CD4-positive, alpha-beta memory T cell (primary cell): ENCODE results near the gene MRPL28. TPM values are rescaled to one million over a fixed set of nuclear protein-coding genes. Genes with fewer than 3 reads are reported as not detected.

ENCODE experiments used
- CTCF ChIA-PET: fragments of 350-600 bp; sonication (Branson Sonifier 250); formaldehyde crosslinking; loops from one replicate; lab custom pipeline; 2021; ENCODE audit warnings: inconsistent platforms; ENCODE audit not compliant: partially characterized antibody; lab: Charles Lee
- POLR2A ChIA-PET: fragments of 350-600 bp; sonication (Branson Sonifier 250); formaldehyde crosslinking; loops from one replicate; lab custom pipeline; 2021; ENCODE audit not compliant: partially characterized antibody; lab: Charles Lee
- DNase-seq, 5 donors: peaks; one replicate each; pipeline versions ENCODE4 v3.0.0 to v3.0.0-alpha.2; 2020 to 2022; ENCODE audit warnings: mixed read lengths in 1 of 5
- H3K27ac ChIP-seq: one replicate; pipeline ENCODE4 v1.7.0; 2013; ENCODE audit warnings: low read depth, low read length
- H3K27me3 ChIP-seq: 2 replicates; pipeline ENCODE4 v1.7.0; 2013; ENCODE audit warnings: mild to moderate bottlenecking, low read length, moderate library complexity; ENCODE audit not compliant: insufficient read depth
- H3K36me3 ChIP-seq: 2 replicates; pipeline ENCODE4 v1.7.0; 2013; ENCODE audit warnings: mild to moderate bottlenecking, low read length, moderate library complexity; ENCODE audit not compliant: insufficient read depth
- H3K4me1 ChIP-seq: 2 replicates; pipeline ENCODE4 v1.7.0; 2013; ENCODE audit warnings: mild to moderate bottlenecking, low read length, moderate library complexity; ENCODE audit not compliant: insufficient read depth
- H3K4me3 ChIP-seq, 2 donors: one replicate each; pipeline ENCODE4 v1.7.0; 2013; ENCODE audit warnings: low read length in 2 of 2, mild to moderate bottlenecking in 1 of 2
- H3K9me3 ChIP-seq, 2 donors: one replicate each; pipeline ENCODE4 v1.7.0; 2013; ENCODE audit warnings: low read length in 2 of 2, control low read depth in 1 of 2; ENCODE audit not compliant: control insufficient read depth in 1 of 2
- H3K27ac Mint-ChIP-seq, 7 donors: one replicate each; pipeline ENCODE4 v1.8.0; 2020 to 2021; ENCODE audit warnings: mixed read lengths in 7 of 7, mild to moderate bottlenecking in 6 of 7, inconsistent platforms in 3 of 7, moderate library complexity in 3 of 7
- H3K27me3 Mint-ChIP-seq, 2 donors: one replicate each; pipeline ENCODE4 v1.8.0; 2020 to 2021; ENCODE audit warnings: mixed read lengths in 2 of 2
- H3K36me3 Mint-ChIP-seq, 2 donors: one replicate each; pipeline ENCODE4 v1.8.0; 2020 to 2021; ENCODE audit warnings: mixed read lengths in 2 of 2, inconsistent platforms in 1 of 2, mild to moderate bottlenecking in 1 of 2
- H3K4me1 Mint-ChIP-seq, 4 donors: one replicate each; pipeline ENCODE4 v1.8.0; 2020 to 2021; ENCODE audit warnings: mixed read lengths in 4 of 4, mild to moderate bottlenecking in 1 of 4
- H3K4me3 Mint-ChIP-seq, 8 donors: one replicate each; pipeline ENCODE4 v1.8.0; 2020 to 2021; ENCODE audit warnings: mixed read lengths in 8 of 8, mild to moderate bottlenecking in 7 of 8, moderate library complexity in 6 of 8, inconsistent platforms in 3 of 8
- H3K9me3 Mint-ChIP-seq, 8 donors: one replicate each; pipeline ENCODE4 v1.8.0; 2020 to 2021; ENCODE audit warnings: mixed read lengths in 8 of 8, mild to moderate bottlenecking in 5 of 8, inconsistent platforms in 3 of 8, moderate library complexity in 1 of 8
- intact Hi-C: fragments of 100-400 bp; cut with micrococcal nuclease; formaldehyde crosslinking; loops from one replicate; pipeline ENCODE4 v1.15.1; 2023
- polyA plus RNA-seq, 2 donors: library from polyadenylated mRNA; unstranded; fragments of 300-500 nt; fragmentation: Illumina TruSeq; gene quantifications; one replicate each; pipeline ENCODE4 v1.2.3, GENCODE V29; 2021
- total RNA-seq, 2 experiments: library from RNA; stranded (reverse); gene quantifications; one replicate each; pipeline ENCODE4 v1.2.3, GENCODE V29; 2021

Gene MRPL28
- total and polyA plus RNA-seq, 4 experiments from 2014 or later = 27.9 to 59.2 (median 43.9) TPM

DNA sequence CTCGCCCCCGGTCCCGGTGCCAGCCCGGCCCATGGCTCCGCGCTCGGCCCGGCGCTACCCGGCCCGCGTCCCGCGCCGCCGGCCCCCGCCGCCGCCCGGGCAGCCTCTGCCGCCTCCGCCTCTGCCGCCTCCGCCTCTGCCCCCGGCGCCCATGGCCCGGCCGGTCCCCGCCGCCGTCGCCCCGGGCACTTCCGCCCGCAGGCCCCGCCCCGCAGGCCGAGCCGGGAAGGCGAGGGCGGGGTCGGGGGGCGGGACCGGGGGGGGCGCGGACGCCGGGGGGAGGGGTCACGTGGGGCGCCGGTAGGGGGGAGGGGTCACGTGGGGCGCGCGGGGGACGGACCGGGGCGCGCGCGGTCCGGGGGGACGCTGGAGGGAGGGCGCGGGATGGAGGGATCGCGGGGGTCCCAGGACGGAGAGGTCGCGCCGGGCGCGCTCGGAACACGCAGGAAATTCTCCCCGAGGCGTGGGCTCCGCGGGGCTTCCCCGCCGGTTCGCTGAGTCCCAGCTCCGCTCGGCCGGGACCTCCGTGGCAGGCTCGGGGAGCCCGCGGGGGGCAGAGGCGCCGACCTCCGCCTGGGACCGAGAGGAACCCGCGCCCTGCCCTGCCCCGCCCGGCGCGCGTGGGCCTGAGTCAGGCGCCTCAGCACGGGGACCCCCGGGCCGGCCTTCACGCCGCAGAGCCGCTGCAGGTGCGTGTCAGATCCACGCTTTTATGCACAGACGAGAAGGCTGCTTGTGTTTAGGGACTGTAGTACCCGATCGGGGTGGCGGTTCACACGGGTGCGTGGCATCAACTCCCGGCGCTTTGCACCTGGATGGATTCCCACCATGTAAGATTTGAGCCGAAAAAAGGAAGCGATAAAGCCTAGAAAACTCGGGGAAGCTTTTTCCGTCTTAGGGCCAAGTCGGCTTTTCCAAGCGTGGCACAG lies 11.7 kb upstream of the MRPL28 start, which contains the start of gene PGAP6:
Gene PGAP6 (minus strand): TSS at position 190 of the 929 bp plus-strand sequence. CDS start 157 bp downstream, at position 33.
- H3K9me3 ChIP-seq = no peaks in the 10 kb centered on the region

DNA sequence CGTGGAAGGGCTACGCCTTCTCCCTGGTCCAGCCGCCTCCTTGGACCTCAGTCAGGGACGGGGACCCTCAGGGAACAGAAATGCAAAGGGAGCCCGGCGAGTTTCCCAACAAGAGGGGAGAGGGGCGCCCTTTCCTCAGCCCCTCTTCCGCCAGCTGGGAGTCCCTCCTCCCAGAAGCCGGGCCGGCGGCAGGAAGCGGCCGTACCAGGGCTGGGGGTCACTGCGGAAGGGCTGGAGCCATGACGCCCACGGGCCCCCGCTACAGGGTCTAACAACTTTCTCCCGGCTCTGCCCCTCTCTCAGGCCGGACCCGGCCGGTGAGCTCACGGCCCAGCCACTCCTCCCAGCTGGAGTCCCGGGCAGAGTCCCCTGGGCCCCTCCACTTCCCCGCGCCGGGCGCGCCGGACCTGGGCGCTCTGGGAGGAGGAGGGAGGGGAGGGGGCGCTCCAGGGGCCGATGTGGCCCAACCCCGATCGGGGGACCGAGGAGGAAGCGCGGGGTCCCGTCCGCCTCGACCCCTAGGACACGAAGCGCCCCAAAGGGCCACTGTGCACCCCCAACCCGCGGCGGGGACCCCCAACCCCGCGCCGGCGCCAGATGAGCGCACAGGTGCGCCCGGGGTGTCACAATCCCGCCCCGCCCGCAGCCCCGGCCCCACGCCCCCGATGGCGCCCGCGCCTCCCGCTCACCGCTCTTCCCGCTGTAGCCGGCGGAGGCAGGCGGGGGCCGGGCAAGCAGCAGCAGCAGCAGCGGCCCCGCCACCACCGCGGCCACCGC lies 10.9 kb upstream of the MRPL28 start:
- H3K9me3 Mint-ChIP-seq = peaks cover 0 to 1% (median 0%) of the 10 kb centered on the region in 8 donors
- H3K27me3 Mint-ChIP-seq = no peaks in the 10 kb centered on the region
- H3K27ac Mint-ChIP-seq = peak overlapping the region in 3 of 7 donors; percentile 60 to 81 (median 61)
- Histone ChIP-seq H3K9me3 (no peaks in the 10 kb centered on the region), H3K27ac (peak overlapping the region; percentile 52), H3K4me1 (peaks cover 37% of the 10 kb centered on the region), H3K27me3 (no peaks in the 10 kb centered on the region), H3K4me3 (peak overlapping the region; percentile 23 to 46), H3K36me3 (peaks cover 1% of the 10 kb centered on the region)
- ChIA-PET POLR2A (interaction anchor here (0.6 to 4.1 kb wide), 6 partner anchors 9 to 188 kb away, joined by 3 to 35 read pairs (median 5); partner anchors contain the start of genes AXIN1, DECR2 and MRPL28), CTCF (no interaction called here)
- H3K4me1 Mint-ChIP-seq = peaks cover 10 to 31% (median 21%) of the 10 kb centered on the region in 4 donors
- no peak for DNase-seq
- peak overlapping the region; percentile 39 to 90 (median 72) for H3K4me3 Mint-ChIP-seq
- intact Hi-C loops = no loop called here
- H3K36me3 Mint-ChIP-seq = peaks cover 0 to 7% of the 10 kb centered on the region in 2 donors

More for the DNA sequence above, 11.7 kb upstream of the MRPL28 start, which contains the start of gene PGAP6:
- DNase-seq = peak in 4 of 5 donors; percentile 51 to 72 (median 62)
- Mint-ChIP-seq H3K4me3 (peak within 1 kb of the TSS; percentile 85 to 95 (median 93)), H3K4me1 (peaks cover 10 to 31% (median 21%) of the 10 kb centered on the region in 4 donors), H3K27ac (peak within 1 kb of the TSS; percentile 61 to 94 (median 88)), H3K36me3 (peaks cover 0 to 6% of the 10 kb centered on the region in 2 donors), H3K27me3 (no peaks in the 10 kb centered on the region), H3K9me3 (peaks cover 0 to 1% (median 0%) of the 10 kb centered on the region in 8 donors)
- CTCF ChIA-PET = interaction anchor here (0.7 to 1.5 kb wide), 3 partner anchors 12 to 147 kb away, joined by 3 read pairs; partner anchors contain the start of gene MRPL28
- Histone ChIP-seq H3K4me1 (peaks cover 37% of the 10 kb centered on the region), H3K27me3 (no peaks in the 10 kb centered on the region), H3K4me3 (peak within 1 kb of the TSS; percentile 47 to 74), H3K36me3 (no peaks in the 10 kb centered on the region), H3K27ac (peak within 1 kb of the TSS; percentile 59)
- POLR2A ChIA-PET = interaction anchor here (0.6 to 4.1 kb wide), 15 partner anchors 10 to 334 kb away, joined by 3 to 35 read pairs (median 4); partner anchors contain the start of genes AXIN1, DECR2, FAM234A and MRPL28
- intact Hi-C loops = loop anchor here (1.0 to 2.0 kb wide), 3 partner anchors 12 to 29 kb away; partner anchors contain the start of genes AXIN1, DECR2 and MRPL28

DNA sequence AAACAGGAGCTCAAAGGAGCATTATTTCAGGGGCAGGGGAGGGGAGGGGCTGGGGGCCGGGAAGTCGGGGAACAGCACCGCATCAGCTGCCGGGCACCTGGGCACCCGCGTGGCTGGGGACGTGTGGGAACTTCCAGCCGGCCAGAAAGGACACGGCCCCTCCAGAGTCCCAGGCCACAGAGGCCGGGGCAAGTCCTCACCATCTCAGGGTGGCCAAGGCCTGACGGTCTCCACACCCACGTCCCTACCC lies 10.3 kb upstream of the MRPL28 start:
- peaks cover 0 to 1% (median 0%) of the 10 kb centered on the region in 8 donors for H3K9me3 Mint-ChIP-seq

DNA sequence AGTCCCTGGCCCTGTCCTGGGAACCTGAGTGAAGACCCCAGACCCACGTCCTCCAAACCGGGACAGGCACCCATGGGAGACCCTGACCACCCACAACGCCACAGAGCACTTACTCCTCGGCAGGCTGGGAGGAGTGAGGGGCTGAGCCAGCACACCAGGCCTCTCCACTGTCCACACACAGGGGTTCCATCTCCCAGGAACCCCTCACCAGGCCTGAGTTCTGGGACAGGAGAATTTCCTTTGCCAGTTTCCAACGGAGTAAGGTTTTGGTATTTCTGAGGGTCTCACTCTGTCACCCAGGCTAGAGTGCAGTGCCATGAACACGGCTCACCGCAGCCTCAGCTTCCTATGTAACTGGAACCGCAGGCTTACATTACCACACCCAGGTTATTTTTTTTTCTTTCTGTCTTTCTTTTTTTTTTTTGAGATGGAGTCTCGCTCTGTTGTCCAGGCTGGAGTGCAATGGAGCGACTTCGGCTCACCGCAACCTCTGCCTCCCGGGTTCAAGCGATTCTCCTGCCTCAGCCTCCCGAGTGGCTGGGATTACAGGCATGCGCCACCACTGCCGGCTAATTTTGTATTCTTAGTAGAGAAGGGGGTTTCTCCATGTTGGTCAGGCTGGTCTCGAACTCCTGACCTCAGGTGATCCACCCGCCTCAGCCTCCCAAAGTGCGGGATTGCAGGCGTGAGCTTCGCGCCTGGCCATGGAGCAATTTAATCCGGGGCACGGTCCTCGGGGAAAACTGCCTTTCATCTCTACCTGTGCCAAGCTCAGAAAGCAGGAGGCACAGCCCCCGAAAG lies 9.8 kb upstream of the MRPL28 start:
- Histone ChIP-seq H3K4me1 (peaks cover 37% of the 10 kb centered on the region), H3K4me3 (peak overlapping the region in 1 of 2 donors; percentile 38), H3K27ac (peak overlapping the region; percentile 52), H3K36me3 (peaks cover 7% of the 10 kb centered on the region), H3K27me3 (no peaks in the 10 kb centered on the region), H3K9me3 (no peaks in the 10 kb centered on the region)
- CTCF ChIA-PET = no interaction called here
- H3K27ac Mint-ChIP-seq = peak overlapping the region; percentile 27 to 95 (median 90)
- H3K9me3 Mint-ChIP-seq = peaks cover 0 to 1% (median 0%) of the 10 kb centered on the region in 8 donors
- peaks cover 0 to 8% of the 10 kb centered on the region in 2 donors for H3K36me3 Mint-ChIP-seq
- intact Hi-C loops = loop anchor here (10.0 kb wide), 1 partner anchor 205 kb away; no protein-coding TSS in a partner anchor
- peak in 2 of 5 donors; percentile 38 to 62 for DNase-seq
- H3K4me1 Mint-ChIP-seq = peaks cover 10 to 31% (median 21%) of the 10 kb centered on the region in 4 donors
- POLR2A ChIA-PET = interaction anchor here (0.6 to 4.1 kb wide), 7 partner anchors 10 to 187 kb away, joined by 3 to 35 read pairs (median 5); partner anchors contain the start of genes AXIN1, DECR2 and MRPL28
- H3K27me3 Mint-ChIP-seq = no peaks in the 10 kb centered on the region
- H3K4me3 Mint-ChIP-seq = peak overlapping the region; percentile 76 to 93 (median 86)

More for the DNA sequence above, 10.3 kb upstream of the MRPL28 start:
- Mint-ChIP-seq H3K4me1 (peaks cover 10 to 31% (median 21%) of the 10 kb centered on the region in 4 donors), H3K27me3 (no peaks in the 10 kb centered on the region), H3K4me3 (peak overlapping the region; percentile 76 to 93 (median 86)), H3K36me3 (peaks cover 0 to 8% of the 10 kb centered on the region in 2 donors), H3K27ac (peak overlapping the region in 5 of 7 donors; percentile 90 to 95 (median 91))
- no peak for DNase-seq
- intact Hi-C loops = no loop called here
- H3K27me3 ChIP-seq = no peaks in the 10 kb centered on the region
- peaks cover 6% of the 10 kb centered on the region for H3K36me3 ChIP-seq
- ChIA-PET CTCF (no interaction called here), POLR2A (interaction anchor here (0.6 to 4.1 kb wide), 6 partner anchors 9 to 188 kb away, joined by 3 to 35 read pairs (median 5); partner anchors contain the start of genes AXIN1, DECR2 and MRPL28)
- peak overlapping the region; percentile 23 to 46 for H3K4me3 ChIP-seq
- H3K4me1 ChIP-seq = peaks cover 37% of the 10 kb centered on the region
- H3K27ac ChIP-seq = peak overlapping the region; percentile 52
- no peaks in the 10 kb centered on the region for H3K9me3 ChIP-seq

DNA sequence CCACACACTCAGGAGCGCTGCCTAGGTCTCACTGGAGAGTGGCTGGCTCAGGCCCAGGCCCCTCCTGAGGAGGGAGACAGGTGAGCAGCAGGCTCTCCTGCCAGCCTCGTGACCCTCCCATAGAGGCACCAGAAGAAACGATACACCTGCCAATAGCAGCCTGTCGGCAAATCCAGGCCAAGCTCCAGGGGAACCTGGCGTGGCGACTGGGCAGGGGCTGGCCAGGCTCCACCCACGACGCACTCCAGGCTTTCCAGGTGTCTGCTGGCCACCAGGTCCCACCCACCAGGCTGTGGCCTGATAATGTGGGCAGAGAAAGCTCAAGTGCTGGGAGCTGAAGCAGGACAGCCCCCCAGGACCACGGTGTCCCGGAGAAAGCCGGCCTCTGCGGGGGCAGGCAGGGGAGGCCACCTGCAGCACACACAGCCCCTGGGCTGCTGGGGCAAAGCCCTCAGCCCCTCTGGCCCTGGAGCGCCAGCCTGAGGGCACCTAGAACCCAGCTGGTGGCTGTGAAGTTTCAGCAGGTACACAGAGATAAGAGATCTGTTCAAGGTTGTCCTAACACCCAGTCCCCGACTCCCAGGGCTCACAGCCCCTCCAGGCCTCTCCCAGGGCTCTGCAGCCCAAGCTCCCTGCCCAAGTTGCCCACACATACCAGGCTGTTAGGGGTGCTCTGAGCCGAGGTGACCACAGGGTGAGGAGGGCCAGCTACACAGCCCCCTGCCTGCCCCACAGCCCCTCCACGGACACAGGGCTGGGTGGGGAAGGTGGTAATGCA lies 9.0 kb upstream of the MRPL28 start:
- H3K27ac ChIP-seq = peak overlapping the region; percentile 42
- peak overlapping the region in 1 of 2 donors; percentile 38 for H3K4me3 ChIP-seq
- H3K36me3 ChIP-seq = peaks cover 14% of the 10 kb centered on the region
- Mint-ChIP-seq H3K4me1 (peaks cover 10 to 31% (median 21%) of the 10 kb centered on the region in 4 donors), H3K27ac (peak overlapping the region in 5 of 7 donors; percentile 90 to 95 (median 91)), H3K9me3 (peaks cover 0 to 1% (median 0%) of the 10 kb centered on the region in 8 donors), H3K4me3 (peak overlapping the region in 7 of 8 donors; percentile 76 to 93 (median 87)), H3K27me3 (no peaks in the 10 kb centered on the region), H3K36me3 (peaks cover 0 to 8% of the 10 kb centered on the region in 2 donors)
- CTCF ChIA-PET = no interaction called here
- no peak for DNase-seq
- H3K4me1 ChIP-seq = peaks cover 37% of the 10 kb centered on the region
- no peaks in the 10 kb centered on the region for H3K9me3 ChIP-seq
- POLR2A ChIA-PET = interaction anchor here (0.6 to 4.1 kb wide), 4 partner anchors 9 to 25 kb away, joined by 3 to 35 read pairs (median 12); partner anchors contain the start of genes DECR2 and MRPL28
- H3K27me3 ChIP-seq = no peaks in the 10 kb centered on the region
- intact Hi-C loops = loop anchor here (10.0 kb wide), 1 partner anchor 205 kb away; no protein-coding TSS in a partner anchor
